VCaP (cell line): Measurements from ENCODE around the gene NUDT9.
A peak's percentile ranks its signal among the peaks of the same experiment; 100 is the strongest.

Experiments
- H3K27ac ChIP-seq: fragments of 450-650 bp; 2 replicates; pipeline ENCODE4 v1.5.1; 2017
- TF ChIP-seq, protein P1 (sequence below): fragments of 450-650 bp; conservative IDR thresholded peaks from 2 replicates; pipeline ENCODE4 v1.5.1; 2017; ENCODE audit warnings: mild to moderate bottlenecking, moderate library complexity

Gene NUDT9

DNA sequence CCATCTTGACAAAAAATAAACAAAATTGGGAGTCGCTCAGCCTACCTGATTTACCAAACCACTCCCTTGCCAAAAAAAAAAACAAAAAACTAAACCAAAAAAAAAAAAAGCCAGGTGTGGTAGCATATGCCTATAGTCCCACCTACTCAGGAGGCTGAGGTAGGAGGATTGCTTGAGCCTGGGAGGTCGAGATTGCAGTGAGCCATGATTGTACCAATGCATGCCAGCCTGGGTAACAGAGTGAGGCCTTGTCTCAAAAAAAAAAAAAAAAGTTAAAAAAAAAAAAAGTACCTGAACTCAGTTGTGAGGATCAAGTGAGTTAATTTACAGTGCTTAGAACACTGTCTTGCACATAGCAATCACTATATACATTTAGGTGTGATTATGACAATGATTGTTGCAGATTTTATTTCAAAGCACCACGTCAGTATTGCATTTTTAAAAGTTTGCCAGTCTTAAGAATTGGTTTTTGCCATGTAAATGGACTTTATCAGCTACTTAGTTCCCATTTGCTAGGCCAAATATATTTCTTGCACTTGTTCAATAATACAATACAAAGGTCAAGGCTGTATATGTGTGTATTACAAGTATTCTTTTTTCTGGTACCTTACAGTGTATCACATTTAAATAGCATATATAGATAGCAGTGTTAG is 4.6 kb downstream of the NUDT9 start:
- TF ChIP-seq, protein P1, sequence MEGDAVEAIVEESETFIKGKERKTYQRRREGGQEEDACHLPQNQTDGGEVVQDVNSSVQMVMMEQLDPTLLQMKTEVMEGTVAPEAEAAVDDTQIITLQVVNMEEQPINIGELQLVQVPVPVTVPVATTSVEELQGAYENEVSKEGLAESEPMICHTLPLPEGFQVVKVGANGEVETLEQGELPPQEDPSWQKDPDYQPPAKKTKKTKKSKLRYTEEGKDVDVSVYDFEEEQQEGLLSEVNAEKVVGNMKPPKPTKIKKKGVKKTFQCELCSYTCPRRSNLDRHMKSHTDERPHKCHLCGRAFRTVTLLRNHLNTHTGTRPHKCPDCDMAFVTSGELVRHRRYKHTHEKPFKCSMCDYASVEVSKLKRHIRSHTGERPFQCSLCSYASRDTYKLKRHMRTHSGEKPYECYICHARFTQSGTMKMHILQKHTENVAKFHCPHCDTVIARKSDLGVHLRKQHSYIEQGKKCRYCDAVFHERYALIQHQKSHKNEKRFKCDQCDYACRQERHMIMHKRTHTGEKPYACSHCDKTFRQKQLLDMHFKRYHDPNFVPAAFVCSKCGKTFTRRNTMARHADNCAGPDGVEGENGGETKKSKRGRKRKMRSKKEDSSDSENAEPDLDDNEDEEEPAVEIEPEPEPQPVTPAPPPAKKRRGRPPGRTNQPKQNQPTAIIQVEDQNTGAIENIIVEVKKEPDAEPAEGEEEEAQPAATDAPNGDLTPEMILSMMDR, result no peak
- peak overlapping the region; percentile 23 for H3K27ac ChIP-seq

DNA sequence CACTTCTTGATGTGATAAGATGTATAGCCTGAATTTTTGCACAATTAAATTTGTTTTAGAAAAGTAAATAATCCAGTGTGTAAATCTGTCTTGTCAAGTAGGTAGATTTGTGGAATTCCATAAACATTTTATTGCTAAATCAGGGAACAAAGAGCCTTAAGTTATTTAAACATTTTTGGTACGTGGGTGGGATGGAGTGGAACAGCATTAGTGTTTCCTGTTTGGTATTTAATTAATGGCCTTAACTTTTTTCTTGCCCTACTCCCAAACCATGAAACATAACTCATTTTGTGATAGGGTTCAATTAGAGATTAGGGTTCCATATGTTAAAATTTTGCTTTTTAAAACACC is 5.1 kb downstream of the NUDT9 start:
- H3K27ac ChIP-seq, result peak overlapping the region; percentile 23
- TF ChIP-seq, protein P1, result no peak

DNA sequence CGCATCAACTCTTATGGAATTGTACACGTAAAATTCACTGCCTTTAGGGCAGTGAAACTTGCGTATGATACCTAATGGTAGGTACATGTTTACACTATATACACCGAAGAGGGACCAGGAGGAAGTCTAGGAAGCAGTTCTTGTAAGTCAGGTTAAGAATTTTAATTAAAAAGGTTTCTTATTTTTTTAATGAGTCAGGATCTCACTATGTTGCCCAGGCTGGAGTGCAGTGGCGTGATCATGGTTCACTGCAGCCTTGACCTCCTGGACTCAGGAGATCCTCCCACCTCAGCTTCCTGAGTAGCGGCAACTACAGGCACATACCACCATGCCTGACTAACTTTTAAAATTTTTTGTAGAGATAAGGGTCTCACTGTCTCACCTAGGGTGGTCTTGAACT is 6.6 kb downstream of the NUDT9 start:
- no peak overlapping the region for H3K27ac ChIP-seq
- TF ChIP-seq, protein P1, result no peak

DNA sequence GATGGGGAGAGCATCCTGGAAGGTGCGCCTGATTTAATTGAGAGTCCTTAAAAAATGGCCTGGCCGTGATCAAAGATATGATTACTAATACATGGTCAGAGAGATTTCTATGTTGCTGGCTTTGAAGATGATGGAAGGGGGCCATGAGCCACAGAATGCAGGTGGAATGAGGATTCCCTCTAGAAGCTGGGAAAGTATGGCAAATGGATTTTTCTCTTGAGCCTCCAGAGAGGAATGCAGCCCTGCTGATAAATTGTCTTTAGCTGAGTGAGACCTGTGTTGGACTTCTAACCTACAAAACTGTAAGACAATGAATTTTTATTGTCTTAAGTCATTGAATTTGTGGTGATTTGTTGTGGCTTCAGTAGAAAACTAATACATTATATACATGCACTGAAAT is 7.7 kb downstream of the NUDT9 start:
- no peak overlapping the region for H3K27ac ChIP-seq
- TF ChIP-seq, protein P1, result no peak

DNA sequence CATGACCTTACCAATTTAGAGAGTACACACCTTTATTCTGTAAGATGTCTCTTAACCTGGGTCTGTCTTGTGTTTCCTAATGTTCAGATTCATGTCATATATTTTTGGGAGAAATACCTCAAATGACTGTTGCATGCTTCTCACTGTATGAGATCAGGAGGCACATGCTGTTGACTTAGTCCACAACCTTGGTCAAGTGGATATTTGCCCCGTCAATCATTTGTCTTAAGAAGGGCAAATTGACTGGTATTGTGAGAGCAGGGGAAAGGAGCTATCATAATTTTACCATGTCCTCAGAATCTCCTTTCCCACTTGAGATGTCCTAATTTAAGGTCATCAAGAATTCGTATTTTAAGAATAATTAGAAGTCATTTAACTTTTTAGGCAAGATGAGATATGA is 11.0 kb downstream of the NUDT9 start:
- TF ChIP-seq, protein P1, result no peak
- no peak overlapping the region; the same call in 1 of the 2 replicates for H3K27ac ChIP-seq

DNA sequence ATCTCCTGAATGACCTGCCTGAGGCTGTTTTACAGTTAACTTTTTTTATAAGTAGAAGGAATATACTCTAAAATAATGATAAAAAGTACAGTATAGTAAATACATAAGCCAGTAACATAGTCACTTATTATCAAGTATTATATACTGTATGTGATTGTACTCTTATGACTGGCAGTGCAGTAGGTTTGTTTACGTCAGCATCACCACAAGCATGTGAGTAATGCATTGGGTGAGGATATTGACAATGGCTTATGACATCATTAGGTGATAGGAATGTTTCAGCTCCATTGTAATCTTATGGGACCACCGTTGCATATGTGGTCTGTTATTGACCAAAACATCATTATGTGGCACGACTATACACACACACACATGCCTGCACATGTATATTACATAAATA is 20.5 kb downstream of the NUDT9 start:
- TF ChIP-seq, protein P1, result no peak
- no peak overlapping the region for H3K27ac ChIP-seq

DNA sequence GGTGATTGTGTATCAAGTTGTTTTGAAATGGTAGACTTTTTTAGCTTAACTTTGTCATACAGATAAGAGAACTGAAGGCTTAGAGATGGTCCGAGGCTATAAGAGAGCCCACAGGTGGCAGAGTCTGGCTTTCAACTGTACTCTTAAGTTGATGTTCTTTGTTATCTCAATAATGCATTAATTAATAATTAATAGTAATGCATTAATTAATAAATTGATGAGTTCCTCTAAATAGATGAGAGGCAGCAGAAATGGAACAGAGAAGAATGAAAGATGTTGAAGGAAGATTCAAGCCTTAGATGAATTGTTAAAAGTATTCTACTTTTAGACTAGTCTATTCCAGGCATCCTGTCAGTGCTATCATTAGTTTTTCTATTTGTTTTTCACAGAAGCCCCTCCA is 22.4 kb downstream of the NUDT9 start:
- H3K27ac ChIP-seq, result no peak overlapping the region
- TF ChIP-seq, protein P1, result no peak

DNA sequence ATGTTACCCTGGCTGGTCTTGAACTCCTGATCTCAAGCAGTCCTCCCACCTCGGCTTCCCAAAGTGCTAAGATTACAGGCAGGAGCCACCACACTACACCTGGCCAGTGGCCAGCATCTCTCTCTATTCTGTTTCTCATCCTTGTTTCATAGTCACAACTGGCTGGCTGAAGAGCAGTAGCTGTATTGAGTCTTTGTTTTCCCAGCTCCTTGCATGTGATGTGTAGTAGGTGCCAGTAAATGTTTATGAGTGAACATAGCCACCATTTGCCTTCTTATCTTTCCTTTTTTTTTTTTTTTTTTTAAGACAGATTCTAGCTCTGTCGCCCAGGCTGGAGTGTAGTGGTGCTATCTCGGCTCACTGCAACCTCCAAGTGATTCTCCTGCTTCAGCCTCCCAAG is 23.6 kb downstream of the NUDT9 start:
- peak overlapping the region; percentile 14; the same call in 1 of the 2 replicates for H3K27ac ChIP-seq
- TF ChIP-seq, protein P1, result no peak

DNA sequence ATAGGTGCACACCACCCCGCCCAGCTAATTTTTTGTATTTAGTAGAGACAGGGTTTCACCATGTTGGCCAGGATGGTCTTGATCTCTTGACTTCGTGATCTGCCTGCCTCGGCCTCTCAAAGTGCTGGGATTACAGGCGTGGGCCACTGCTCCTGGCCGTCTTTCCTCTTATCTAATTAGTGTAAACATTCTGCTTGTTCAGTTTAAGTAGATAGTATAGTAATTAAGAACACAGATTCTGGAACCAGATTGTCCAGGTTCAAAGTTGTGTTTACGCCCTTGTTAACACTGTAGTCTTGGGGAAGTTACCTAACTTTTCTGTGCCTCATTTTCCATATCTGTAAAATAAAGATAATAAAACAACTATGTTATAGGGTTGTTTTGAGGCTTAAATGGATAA is 24.0 kb downstream of the NUDT9 start:
- H3K27ac ChIP-seq, result 0 out of 2 replicates have a peak overlapping the region, but pooled peaks have one; percentile 14
